ENCODE results near the gene RAB31.

DNA sequence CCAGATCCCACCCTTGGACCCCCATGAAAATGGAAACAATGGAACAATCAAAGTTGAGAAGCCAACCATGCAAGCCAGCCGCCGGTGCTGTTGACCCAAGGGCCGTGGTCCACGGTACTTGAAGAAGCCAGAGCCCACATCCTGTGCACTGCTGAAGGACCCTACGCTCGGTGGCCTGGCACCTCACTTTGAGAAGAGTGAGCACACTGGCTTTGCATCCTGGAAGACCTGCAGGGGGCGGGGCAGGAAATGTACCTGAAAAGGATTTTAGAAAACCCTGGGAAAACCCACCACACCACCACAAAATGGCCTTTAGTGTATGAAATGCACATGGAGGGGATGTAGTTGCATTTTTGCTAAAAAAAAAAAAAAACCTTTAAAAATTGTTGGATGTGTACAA lies 151.1 kb downstream of the RAB31 start:
- TF ChIP-seq ESRRA (IDR thresholded peaks at IDR 0.05; ENCODE audit: borderline replicate concordance, low read length), result no peak
- TF ChIP-seq POLR2A (IDR thresholded peaks at IDR 0.05; ENCODE audit: low read length), result no peak
- TF ChIP-seq EP300 (IDR thresholded peaks at IDR 0.05), result no peak
- no peak for TF ChIP-seq MAX (IDR thresholded peaks at IDR 0.05)
- no peak for TF ChIP-seq KDM5A (IDR thresholded peaks at IDR 0.05)
- no peak for TF ChIP-seq CTCF (IDR thresholded peaks at IDR 0.05)
- no peak for TF ChIP-seq ELK1 (IDR thresholded peaks at IDR 0.05; ENCODE audit: low read depth, low read length)

Data from A549 (cell line).